Panc1 (cell line): Measurements from ENCODE around the gene KMO. TPM values are rescaled to one million over a fixed set of nuclear protein-coding genes. Genes with fewer than 3 reads are reported as not detected.
A peak's percentile ranks its signal among the peaks of the same experiment; 100 is the strongest.

Experiments
- ATAC-seq: fragments of 200-7000 bp; cut with Tn5 transposase; 2 replicates; pipeline ENCODE4 v1.9.1; 2020; ENCODE audit warnings: mild to moderate bottlenecking, moderate library complexity
- BruUV-seq: library from RNA; stranded (reverse); fragments of 400-500 nt; replicated peaks from 2 replicates; lab custom pipeline; 2021; lab: Mats Ljungman, UMichigan
- CTCF ChIA-PET: fragments of 300-600 bp; sonication (Branson Sonifier 250); formaldehyde crosslinking; loops from one replicate; lab custom pipeline; 2022; ENCODE audit warnings: antibody characterized with exemption; lab: Charles Lee
- POLR2A ChIA-PET: fragments of 300-600 bp; sonication (Branson Sonifier 250); formaldehyde crosslinking; loops from one replicate; lab custom pipeline; 2022; ENCODE audit warnings: antibody characterized with exemption; lab: Charles Lee
- DNase-seq: peaks from one replicate; pipeline ENCODE4 v3.0.0-alpha.2; 2010; ENCODE audit warnings: low read depth, low spot score
- H3K27ac ChIP-seq: 2 replicates; pipeline ENCODE4 v1.5.1; 2011; ENCODE audit warnings: mild to moderate bottlenecking, low read length, inconsistent platforms
- H3K27me3 ChIP-seq: fragments of 200-500 bp; sonication (Bioruptor generic); 2 replicates; pipeline ENCODE4 v1.6.0; 2014; ENCODE audit warnings: low read length, inconsistent platforms; ENCODE audit not compliant: control insufficient read depth, insufficient read depth
- H3K36me3 ChIP-seq: fragments of 200-500 bp; sonication (Bioruptor generic); 2 replicates; pipeline ENCODE4 v1.5.1; 2014; ENCODE audit warnings: inconsistent platforms, mild to moderate bottlenecking, low read length, moderate library complexity; ENCODE audit not compliant: control insufficient read depth, insufficient read depth
- H3K4me1 ChIP-seq: 2 replicates; pipeline ENCODE4 v1.5.1; 2011; ENCODE audit warnings: inconsistent platforms, mild to moderate bottlenecking, low read length, moderate library complexity; ENCODE audit not compliant: control insufficient read depth, insufficient read depth
- H3K4me3 ChIP-seq, 2 experiments: 2 replicates each; pipeline ENCODE4 v1.5.1; 2011 to 2012; ENCODE audit warnings: low read depth in 2 of 2, low read length in 2 of 2, mild to moderate bottlenecking in 2 of 2, inconsistent platforms in 1 of 2, moderate library complexity in 1 of 2
- H3K9me3 ChIP-seq: fragments of 200-500 bp; sonication (Bioruptor generic); 2 replicates; pipeline ENCODE4 v1.5.1; 2014; ENCODE audit warnings: low read depth, mild to moderate bottlenecking, inconsistent platforms, low read length, moderate library complexity; ENCODE audit not compliant: control insufficient read depth, insufficient read depth
- POLR2AphosphoS5 ChIP-seq: IDR thresholded peaks from 2 replicates; pipeline ENCODE4 v1.6.1; 2012; ENCODE audit warnings: mild to moderate bottlenecking, low read depth, low read length, moderate library complexity
- SIN3A ChIP-seq: IDR thresholded peaks from 2 replicates; pipeline ENCODE4 v1.6.1; 2012; ENCODE audit warnings: low read depth, mild to moderate bottlenecking, low read length, moderate library complexity, borderline replicate concordance; ENCODE audit not compliant: insufficient read depth
- TCF7L2 ChIP-seq: IDR thresholded peaks from 2 replicates; pipeline ENCODE4 v1.6.1; 2011; ENCODE audit warnings: mild to moderate bottlenecking, low read depth, low read length, inconsistent platforms
- in situ Hi-C: cut with HindIII; loops from 2 replicates; pipeline ENCODE4 v1.10.0; 2016; ENCODE audit warnings: low sequenced_read_pairs, low pct_unique_long_range_greater_than_20kb
- intact Hi-C: fragments of 100-400 bp; cut with micrococcal nuclease; formaldehyde crosslinking; loops from one replicate; pipeline ENCODE4 v1.10.0; 2022; ENCODE audit not compliant: unreplicated experiment
- total RNA-seq: library from RNA; stranded (reverse); gene quantifications from one replicate; pipeline ENCODE4 v1.2.1, GENCODE V29; 2021; ENCODE audit not compliant: unreplicated experiment
- TF ChIP-seq, protein P1 (sequence below), 2 experiments: IDR thresholded peaks; 2 replicates each; pipeline ENCODE4 v1.6.1; 2011 to 2012; ENCODE audit warnings: low read depth in 2 of 2, control low read depth in 1 of 2, low read length in 1 of 2, mild to moderate bottlenecking in 1 of 2, moderate library complexity in 1 of 2; ENCODE audit not compliant: insufficient read depth in 1 of 2
- TF ChIP-seq, protein P2 (sequence below): fragments of 450-650 bp; IDR thresholded peaks from 2 replicates; pipeline ENCODE4 v1.5.1; 2017; ENCODE audit warnings: mild to moderate bottlenecking

Gene KMO
- total RNA-seq, 1 experiment from 2014 or later, result 1.8 TPM

DNA sequence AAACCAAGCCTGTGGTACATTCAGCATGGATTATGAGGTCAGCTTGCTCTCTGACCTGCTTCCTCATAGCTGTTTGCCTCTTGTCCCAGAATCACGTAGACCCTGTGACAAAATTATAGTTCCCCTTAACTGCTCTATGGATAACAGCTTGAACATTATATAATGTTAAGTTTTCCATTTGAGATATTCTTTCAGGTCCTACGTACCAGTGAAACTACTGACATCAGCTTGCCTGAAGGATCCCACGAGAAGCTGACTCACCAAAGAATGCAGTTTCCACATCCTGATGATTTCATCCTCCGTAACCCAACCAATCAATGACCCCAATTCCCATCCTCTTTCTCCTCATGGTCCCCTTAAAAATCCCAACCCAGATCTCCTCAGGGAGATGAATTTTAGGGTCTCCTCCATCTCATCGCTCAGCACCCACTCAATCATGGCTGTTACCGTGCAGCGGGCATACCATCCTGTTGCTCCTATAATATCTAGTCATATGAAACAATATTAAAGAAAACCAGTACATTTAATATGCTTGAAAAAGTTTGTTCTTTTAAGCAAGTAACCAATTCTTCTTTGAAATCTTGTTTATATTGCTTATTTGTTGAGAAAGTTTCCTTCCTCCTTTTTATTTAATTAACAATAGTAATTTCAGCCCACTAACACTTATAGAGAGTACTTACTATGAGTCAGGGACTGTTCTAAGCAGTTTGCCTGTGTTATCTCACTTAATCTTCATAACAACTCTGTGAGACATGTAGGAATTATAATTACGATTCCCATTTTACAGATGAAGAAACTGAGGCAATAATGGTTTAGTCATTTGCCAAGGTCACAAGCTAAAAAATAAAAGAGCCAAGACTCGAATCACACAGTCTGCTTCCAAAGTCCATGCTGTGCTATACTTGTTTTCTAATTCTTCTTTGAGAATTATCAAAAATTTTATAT lies 80.6 kb downstream of the KMO start:
- POLR2A ChIA-PET, result no interaction called here
- TF ChIP-seq, protein P1, sequence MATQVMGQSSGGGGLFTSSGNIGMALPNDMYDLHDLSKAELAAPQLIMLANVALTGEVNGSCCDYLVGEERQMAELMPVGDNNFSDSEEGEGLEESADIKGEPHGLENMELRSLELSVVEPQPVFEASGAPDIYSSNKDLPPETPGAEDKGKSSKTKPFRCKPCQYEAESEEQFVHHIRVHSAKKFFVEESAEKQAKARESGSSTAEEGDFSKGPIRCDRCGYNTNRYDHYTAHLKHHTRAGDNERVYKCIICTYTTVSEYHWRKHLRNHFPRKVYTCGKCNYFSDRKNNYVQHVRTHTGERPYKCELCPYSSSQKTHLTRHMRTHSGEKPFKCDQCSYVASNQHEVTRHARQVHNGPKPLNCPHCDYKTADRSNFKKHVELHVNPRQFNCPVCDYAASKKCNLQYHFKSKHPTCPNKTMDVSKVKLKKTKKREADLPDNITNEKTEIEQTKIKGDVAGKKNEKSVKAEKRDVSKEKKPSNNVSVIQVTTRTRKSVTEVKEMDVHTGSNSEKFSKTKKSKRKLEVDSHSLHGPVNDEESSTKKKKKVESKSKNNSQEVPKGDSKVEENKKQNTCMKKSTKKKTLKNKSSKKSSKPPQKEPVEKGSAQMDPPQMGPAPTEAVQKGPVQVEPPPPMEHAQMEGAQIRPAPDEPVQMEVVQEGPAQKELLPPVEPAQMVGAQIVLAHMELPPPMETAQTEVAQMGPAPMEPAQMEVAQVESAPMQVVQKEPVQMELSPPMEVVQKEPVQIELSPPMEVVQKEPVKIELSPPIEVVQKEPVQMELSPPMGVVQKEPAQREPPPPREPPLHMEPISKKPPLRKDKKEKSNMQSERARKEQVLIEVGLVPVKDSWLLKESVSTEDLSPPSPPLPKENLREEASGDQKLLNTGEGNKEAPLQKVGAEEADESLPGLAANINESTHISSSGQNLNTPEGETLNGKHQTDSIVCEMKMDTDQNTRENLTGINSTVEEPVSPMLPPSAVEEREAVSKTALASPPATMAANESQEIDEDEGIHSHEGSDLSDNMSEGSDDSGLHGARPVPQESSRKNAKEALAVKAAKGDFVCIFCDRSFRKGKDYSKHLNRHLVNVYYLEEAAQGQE (IDR thresholded peaks at IDR 0.05; ENCODE audit: insufficient read depth in 1 of 2, low read depth in 2 of 2, low read length in 1 of 2), result no peak
- TF ChIP-seq, protein P2, sequence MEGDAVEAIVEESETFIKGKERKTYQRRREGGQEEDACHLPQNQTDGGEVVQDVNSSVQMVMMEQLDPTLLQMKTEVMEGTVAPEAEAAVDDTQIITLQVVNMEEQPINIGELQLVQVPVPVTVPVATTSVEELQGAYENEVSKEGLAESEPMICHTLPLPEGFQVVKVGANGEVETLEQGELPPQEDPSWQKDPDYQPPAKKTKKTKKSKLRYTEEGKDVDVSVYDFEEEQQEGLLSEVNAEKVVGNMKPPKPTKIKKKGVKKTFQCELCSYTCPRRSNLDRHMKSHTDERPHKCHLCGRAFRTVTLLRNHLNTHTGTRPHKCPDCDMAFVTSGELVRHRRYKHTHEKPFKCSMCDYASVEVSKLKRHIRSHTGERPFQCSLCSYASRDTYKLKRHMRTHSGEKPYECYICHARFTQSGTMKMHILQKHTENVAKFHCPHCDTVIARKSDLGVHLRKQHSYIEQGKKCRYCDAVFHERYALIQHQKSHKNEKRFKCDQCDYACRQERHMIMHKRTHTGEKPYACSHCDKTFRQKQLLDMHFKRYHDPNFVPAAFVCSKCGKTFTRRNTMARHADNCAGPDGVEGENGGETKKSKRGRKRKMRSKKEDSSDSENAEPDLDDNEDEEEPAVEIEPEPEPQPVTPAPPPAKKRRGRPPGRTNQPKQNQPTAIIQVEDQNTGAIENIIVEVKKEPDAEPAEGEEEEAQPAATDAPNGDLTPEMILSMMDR, result no peak
- TF ChIP-seq TCF7L2 (no peak), SIN3A (no peak), POLR2AphosphoS5 (no peak)
- Histone ChIP-seq H3K27ac (peak overlapping the region; percentile 58; the same call in 1 of the 2 replicates), H3K27me3 (no peaks in the 10 kb centered on the region), H3K36me3 (no peaks in the 10 kb centered on the region), H3K9me3 (no peaks in the 10 kb centered on the region), H3K4me3 (no peak overlapping the region), H3K4me1 (peaks cover 53% of the 10 kb centered on the region)
- in situ Hi-C loops, result loop anchor here (10.0 kb wide), 1 partner anchor 88 kb away; no protein-coding TSS in a partner anchor
- ATAC-seq (no peak), DNase-seq (no peak)
- no TSS peak for BruUV-seq
- intact Hi-C loops, result no loop called here
- CTCF ChIA-PET, result interaction anchor here (0.6 kb wide), 1 partner anchor 11 kb away, joined by 8 read pairs; no protein-coding TSS in a partner anchor

DNA sequence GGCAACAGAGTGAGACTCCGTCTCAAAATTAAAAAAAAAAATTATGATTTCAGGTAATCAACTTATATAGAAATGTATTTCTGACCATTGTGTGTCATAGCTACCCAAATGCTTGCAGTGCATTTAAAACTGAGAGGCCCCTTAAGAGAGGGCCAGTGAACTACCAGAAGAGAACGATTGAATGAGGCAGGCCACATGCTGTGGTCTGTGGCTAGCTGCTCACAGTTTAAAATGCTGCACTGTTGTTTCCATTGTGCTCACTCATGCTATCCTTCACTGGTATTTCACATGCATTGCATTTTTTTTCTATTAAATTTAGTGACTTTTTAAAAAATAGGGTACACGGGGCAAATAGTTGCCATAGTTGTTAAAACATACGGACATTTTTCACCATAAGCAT lies 82.0 kb downstream of the KMO start:
- CTCF ChIA-PET, result no interaction called here
- Histone ChIP-seq H3K27ac (peak overlapping the region; percentile 68; the same call in 1 of the 2 replicates), H3K36me3 (no peaks in the 10 kb centered on the region), H3K4me1 (peaks cover 40% of the 10 kb centered on the region), H3K4me3 (no peak overlapping the region), H3K9me3 (no peaks in the 10 kb centered on the region), H3K27me3 (no peaks in the 10 kb centered on the region)
- POLR2A ChIA-PET, result no interaction called here
- in situ Hi-C loops (loop anchor here (10.0 kb wide), 1 partner anchor 89 kb away; no protein-coding TSS in a partner anchor), intact Hi-C loops (no loop called here)
- ATAC-seq (no peak), DNase-seq (no peak)
- TF ChIP-seq SIN3A, result no peak
- TF ChIP-seq, protein P1 (IDR thresholded peaks at IDR 0.05; ENCODE audit: insufficient read depth in 1 of 2, low read depth in 2 of 2, low read length in 1 of 2), result no peak
- no peak for TF ChIP-seq POLR2AphosphoS5
- TF ChIP-seq, protein P2, result no peak
- TF ChIP-seq TCF7L2, result no peak
- BruUV-seq, result no TSS peak
